T-helper 9 cell (primary cell): Measurements from ENCODE around the gene GNG7.
"Not testable (repeated sequence)": the region's sequence is repeated elsewhere in the genome, so short reads cannot be mapped to it uniquely, and the experiment has no call there.

Source experiments
- DNase-seq: peaks from one replicate; pipeline ENCODE4 v3.0.0-alpha.2; 2020

The GNG7 gene

DNA sequence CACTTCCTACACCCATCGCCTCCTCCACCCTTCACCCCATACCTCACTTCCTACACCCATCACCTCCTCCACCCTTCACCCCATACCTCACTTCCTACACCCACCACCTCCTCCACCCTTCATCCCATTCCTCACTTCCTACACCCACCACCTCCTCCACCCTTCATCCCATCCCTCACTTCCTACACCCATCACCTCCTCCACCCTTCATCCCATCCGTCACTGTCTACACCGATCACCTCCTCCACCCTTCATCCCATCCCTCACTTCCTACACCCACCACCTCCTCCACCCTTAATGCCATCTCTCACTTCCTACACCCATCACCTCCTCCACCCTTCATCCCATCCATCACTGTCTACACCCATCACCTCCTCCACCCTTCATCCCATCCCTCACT is 10.7 kb upstream of the GNG7 start:
- DNase-seq, result not testable (repeated sequence)

DNA sequence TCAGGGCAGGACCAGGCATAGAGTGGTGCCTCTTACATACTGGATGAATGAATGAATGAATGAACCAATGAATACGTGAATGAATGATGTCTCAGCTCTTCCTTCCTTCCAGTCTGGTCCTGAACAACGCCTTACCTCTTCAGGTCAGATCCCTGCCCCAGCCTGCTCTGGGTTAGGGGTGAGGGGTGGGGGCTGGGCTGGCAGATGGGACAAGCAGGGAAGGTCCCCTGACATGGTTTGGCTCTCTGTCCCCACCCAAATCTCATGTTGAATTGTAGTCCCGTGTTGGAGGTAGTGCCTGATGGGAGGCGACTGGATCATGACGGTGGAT is 9.3 kb upstream of the GNG7 start:
- DNase-seq, result no peak

DNA sequence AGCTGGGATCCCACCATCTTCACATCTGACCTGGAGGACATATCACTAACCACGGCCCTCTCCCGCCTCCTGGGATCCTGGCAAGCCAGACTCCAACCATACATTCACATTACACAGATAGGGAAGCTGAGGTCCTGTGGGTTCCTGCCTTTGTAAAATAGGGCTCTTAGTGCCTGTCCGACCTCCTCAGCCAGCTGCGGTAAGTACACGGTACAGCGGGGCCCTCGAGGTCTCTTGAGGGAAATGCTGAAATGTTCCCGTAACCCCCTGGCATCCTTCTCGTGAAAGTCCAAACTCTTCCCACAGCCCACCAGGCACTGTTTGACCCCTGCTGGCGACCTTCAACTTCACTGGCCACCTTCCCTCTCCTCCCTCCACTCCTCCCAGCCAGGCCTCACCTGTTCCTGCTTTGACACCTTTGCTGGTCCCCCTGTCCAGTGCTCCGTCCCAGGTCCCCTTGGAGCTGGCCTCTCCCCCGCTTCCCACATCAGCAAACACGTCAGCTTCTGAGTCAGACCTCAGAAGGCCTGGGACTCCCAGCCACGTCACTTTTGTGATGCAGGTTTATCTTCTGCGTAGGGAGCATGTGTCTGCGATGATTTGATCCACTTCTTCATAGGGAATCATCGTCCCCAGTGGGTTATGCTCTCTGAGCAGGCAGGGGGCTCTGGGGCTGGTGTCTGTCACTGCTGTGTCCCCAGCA is 8.8 kb upstream of the GNG7 start:
- no peak for DNase-seq

DNA sequence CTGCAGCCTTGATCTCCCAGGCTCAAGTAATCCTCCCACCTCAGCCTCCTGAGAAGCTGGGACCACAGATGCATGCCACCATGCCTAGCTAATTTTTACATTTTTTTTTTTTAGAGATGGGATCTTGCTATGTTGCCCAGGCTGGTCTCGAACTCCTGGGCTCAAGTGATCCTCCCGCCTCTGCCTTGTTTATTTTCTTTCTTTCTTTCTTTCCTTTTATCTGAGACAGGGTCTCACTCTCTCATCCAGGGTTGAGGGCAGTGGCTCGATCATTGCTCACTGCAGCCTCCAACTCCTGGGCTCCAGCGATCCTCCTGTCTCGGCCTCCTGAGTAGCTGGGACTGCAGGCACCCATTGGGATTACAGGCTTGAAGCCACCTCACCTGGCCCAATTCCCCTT is 3.8 kb upstream of the GNG7 start:
- no peak for DNase-seq

DNA sequence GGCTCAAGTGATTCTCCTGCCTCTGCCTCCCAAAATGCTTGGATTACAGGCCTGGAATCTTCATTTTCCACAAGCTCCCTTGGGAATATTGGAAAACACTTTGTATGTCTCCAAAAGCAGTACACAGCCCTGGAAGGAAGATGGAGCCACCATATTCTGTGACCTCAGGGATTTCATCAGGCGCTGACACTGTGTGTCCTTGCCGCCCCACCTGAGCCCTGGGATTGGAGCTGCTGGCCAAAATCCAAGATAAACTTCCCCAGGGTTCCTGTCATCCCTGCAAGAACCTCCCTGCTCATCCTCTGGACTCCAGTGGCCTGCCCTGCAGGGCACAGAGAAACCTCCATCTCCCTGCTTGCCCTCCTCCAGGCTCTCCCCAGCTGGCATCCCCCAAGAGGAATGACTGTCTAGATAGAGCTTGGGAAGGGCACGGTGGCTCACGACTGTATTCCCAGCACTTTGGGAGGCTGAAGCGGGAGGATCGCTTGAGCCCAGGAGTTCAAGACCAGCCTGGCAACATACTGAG is 1.3 kb upstream of the GNG7 start:
- no peak for DNase-seq

DNA sequence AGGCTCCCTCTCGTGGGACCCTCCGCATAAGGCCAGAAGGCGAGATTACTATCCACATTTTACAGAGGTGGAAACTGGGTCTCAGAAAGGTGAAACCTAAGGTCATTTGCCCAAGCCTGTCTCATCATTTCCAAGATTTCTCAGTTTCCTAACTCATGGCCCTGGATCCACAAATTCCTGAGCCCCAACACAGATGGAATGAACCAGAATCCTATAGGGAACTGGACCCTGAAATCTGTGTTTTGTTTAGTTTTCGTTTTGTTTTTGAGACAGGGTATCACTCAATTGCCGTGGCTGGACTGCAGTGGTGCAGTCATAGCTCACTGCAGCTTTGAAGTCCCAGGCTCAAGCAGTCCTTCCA is 563 bp upstream of the GNG7 start:
- no peak for DNase-seq

DNA sequence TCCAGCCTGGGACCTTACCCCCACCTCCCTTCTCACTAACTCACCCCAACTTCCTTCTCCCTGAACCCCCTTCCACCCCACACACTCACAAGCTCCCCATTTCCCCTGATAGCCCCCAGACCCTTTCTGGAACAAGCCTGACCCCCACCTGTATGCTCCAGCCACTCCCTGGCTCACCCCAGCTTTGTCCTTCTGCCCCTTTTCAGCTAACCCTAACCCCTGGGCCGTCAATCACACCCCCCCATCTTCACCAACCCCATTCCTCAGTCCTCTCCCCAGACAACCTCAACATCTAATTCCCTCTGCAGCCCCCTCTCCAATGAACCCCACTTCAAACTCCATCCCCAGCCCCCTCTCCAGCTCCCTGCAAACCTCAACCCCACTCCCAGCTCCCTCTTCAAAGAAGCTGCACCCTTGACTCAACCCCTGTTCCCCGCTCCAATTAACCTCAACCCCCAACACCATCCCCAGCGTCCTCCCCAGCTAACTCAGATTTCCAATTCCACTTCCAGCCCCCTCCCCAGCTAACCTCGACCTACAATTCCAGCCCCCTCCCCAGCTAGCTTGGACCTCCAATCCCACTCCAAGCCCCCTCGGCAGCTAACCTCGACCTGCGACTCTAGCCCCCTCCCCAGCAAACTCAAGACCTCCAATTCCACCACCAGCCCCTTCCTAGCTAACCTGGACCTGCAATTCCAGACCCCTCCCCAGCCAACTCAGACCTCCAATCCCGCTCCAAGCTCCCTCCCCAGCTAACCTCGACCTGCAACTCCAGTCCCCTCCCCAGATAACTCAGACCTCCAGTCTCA is 929 bp downstream of the GNG7 start:
- no peak for DNase-seq

DNA sequence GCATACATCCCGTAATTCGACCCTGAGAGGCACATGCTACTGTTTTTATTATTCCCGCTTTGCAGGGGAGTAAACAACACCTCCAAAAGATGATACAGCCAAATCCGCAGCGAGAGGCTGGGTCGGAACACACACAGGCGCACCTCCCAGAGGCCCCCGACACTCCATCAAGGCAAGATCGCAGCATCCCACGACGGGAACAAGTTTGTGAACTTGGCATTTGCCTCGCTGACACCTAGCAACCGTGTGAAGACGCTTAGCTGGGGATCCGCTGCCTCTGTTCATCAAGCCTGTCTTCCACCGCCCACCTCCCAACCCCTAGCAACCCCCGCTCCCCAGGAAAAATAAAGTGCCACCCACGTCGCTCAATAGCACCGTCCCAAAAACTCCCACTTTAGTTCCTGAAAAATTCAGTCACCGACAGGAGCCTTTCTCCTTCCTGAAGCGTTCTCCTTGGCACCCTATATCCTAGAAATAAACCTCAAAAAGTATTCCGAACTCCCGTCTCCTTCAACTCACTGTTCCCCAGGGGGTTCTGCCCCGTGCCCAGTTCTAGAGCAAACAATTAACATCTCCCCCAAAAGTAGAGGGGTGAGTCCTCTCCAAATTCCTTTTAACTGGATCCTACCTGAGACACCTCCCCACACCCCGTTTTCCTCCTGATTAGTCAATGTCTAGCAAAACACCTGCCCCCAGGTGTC is 1.7 kb downstream of the GNG7 start:
- no peak for DNase-seq

DNA sequence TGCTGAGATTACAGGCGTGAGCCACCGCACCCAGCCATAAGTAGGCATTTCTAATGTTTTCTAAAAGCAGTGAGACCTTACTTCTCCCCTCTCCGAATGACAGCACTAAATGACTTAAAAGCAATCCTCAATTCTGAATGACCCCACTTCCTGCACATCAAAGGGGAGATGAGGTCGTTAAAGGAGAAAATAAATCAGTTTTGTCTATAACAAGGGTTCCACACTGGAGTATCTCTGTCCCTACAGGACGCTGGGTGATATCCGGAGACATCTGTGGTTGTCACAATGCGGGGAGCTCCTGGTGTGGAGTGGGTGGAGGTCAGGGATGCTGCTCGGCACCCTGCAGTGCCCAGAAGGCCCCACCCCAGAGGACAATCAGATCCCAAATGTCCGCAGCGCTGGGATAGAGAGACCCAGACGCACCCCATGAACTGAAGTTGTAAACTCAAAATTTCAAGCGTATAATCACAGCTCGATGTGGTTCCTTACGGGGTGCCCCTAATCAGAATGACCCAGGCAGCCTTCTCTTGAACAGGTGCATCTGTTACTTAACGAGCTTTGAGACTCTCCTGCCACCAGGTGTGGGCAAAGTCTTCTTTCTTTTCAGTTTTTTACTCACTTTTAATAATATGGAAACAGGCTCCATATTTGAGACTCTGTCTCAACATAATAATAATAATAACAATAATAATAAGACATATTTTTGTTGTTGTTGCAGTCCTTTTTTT is 2.9 kb downstream of the GNG7 start:
- DNase-seq, result no peak

DNA sequence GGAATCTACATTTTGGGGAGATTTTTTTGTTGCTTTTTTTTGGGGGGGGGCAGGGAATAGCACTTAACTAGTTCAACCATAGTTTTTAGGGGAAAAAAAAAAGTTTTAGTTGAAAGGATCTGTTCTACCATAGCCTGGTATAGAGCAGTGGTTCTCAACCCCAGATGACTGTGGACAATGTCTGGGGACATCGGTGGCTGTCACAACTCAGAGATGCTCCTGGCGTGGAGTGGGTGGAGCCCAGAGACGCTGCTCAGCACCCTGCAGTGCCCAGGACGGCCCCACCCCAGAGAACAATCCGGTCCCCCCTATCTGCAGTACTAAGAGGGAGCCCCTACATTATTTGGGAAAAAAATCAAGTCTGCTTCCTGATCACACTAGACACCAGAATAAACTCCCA is 8.3 kb downstream of the GNG7 start:
- no peak for DNase-seq

DNA sequence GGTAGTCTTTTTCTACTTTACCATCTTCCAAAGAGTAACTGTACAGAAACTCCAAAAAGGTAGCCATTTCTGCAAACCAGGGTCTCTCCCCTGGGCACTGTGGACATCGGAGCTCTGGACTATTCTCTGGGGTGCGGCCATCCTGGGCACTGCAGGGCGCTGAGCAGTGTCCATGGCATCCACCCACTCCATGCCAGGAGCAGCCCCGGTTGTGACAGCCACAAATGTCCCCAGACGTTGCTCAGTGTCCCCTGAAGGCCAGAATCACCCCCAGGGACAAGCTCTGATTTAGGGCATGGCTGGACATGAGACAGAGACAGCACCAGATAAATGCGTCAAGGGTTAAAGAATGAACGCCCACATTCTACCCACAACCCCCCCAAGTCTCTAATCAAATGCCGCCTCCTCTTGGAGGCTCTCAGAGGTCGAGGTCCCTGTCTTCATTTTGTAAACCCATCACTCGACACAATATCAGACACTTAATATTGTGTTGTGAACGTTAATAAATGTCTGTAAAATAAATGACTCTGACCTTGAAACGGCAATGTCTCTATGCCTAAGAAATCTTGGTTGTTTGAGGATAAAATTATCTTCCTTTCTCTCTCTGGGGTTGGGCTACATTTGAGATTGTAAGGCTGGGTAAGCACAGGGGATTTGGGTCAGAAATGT is 8.9 kb downstream of the GNG7 start:
- no peak for DNase-seq

DNA sequence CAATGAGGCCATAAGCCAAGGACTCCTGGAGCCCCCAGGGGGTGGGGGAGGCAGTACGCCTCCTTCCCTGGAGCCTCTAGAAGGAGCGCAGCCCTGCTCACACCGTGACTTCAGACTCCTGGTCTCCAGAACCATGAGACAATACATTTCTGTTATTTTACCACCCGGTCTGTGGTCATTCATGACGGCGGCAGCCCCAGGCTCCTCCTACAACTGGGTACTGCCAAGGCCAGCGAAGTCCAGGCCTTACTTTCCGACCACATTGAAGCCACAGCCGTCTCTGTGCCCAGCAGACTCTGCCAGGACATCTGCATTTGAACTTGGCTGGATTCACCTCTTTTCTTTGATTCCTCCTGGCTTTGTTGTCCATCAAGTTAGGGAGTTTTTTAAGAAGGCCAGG is 10.5 kb downstream of the GNG7 start:
- no peak for DNase-seq

DNA sequence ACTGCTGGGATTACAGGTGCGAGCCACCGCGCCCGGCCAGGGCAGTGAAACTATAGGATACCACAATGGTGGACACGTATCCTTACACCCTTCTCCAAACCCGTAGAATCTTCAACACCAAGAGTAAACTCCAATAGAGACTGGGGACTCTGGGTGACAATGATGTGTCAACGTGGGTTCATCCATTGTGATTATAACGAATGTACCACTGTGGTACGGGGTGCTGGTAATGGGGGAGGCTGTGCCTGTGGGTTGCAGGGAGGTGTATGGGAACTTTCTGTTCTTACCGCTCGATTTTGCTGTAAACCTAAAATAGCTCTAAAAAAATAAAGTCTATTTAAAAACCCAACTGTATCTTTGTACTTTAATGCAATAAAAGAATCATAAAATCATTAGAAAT is 11.6 kb downstream of the GNG7 start:
- no peak for DNase-seq

DNA sequence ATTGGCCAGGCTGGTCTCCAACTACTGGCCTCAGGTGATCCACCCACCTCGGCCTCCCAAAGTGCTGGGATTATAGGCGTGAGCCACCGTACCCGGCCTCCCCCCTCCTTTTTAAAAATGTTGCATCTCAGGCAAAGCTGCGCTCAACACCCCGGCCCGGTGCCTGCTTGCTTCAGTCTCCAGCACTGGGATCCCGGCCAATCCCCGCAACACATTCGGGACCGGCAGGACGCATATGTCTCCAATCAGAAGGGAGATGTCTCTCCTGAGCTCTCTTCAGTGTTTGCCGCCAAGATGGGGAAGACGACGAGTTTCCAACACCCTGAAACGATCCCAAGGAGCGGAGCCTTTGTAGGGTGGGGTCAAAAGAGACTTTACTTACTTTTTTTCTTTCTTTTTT is 16.1 kb downstream of the GNG7 start:
- no peak for DNase-seq

DNA sequence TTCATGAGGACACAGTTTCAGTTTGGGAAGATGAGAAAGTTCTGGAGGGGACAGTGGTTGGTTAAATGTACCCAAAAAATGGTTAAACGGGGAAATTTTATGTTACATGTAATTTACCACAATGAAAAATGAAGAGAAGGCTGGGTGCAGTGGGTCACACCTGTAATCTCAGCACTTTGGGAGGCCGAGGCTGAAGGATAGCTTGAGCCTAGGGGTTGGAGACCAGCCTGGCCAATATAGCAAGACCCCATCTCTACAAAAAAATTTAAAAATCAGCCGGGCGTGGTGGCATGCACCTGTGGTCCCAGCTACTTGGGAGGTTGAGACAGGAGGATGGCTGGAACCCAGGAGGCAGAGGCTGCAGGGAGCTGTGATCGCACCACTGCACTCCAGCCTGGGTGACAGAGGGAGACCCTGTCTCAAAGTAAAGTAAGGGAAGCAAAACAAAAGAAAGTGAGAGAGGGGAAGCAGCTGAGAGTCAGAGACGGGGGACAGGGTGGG is 17.2 kb downstream of the GNG7 start:
- DNase-seq, result no peak

DNA sequence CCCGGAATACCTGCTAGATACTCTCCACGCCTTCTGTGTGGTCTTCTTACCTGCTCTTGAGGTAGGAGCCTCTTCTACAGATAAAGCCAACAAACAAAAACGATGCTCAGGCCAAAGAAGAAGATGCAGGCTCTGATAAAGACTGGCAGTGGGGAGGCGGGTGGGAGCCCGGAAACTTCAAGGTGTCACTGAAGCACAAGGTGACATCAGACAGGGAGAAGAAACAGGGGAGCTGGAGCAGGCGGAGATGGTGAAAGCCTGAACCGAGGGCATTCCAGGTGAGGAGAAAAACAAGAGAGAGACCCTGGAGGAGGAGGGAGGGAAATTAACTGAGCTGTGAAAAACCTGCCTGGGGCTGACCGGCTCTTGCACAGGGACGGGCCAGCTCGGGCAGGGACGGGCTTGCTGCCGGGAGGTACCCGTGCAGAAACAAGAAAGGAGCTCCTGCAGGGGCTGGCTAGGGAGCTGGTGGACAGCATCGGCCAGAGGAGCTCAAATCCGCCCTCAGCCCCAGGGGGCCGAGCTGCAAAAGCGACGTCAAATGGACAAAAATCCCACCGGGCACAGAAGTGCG is 19.0 kb downstream of the GNG7 start:
- DNase-seq, result no peak

DNA sequence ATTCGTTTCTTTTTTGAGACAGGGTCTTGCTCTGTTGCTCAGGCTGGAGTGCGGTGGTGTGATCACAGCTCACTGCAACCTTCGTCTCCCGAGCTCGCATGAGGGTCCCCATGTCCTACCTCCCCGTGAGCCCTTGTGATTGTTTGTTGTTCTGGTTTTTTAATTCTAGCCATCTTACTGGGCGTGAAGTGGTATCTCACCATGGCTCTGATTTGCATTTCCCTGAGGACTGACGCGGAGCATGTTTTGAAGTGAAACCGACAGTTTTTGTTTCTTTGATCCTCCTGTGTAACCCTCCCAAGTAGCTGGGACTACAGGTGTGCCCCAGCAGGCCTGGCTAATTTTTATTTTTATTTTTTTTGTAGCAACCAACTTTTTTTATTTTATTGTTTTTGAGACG is 21.7 kb downstream of the GNG7 start:
- no peak for DNase-seq

DNA sequence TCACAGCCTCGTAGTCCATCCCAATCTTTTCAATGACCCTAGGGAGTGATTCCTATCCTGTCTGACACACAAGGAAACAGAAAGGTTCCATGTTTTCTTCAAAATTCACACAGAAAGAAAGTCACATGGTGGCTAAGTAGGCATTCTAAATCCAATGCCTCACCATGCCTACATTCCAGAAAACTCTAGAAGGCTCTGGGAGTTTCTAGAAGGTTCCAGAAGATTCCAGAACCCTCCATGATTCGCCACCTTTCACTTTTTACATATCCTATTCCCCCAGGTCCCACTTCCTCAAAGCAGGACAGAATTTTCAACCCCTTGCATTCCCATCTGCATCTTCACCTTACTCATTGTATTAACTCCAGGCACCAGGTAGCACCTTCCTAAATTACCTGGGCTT is 23.1 kb downstream of the GNG7 start:
- DNase-seq, result no peak

DNA sequence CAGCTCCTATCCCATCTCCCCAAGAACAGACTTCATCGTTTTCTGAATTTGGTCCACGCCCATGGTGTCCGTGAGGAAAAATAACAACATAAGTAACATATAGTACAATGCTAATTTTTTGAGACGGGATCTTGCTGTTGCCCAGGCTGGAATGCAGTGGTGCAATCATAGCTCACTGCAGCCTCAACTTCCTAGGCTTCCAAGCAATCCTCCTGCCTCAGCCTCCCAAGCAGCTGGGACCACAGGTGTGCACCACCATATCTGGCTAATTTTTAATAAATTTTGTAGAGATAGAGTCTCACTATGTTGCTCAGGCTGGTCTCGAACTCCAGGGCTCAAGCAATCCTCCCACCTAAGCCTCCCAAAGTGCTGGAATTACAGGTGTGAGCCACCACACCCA is 23.5 kb downstream of the GNG7 start:
- DNase-seq, result not testable (repeated sequence)

DNA sequence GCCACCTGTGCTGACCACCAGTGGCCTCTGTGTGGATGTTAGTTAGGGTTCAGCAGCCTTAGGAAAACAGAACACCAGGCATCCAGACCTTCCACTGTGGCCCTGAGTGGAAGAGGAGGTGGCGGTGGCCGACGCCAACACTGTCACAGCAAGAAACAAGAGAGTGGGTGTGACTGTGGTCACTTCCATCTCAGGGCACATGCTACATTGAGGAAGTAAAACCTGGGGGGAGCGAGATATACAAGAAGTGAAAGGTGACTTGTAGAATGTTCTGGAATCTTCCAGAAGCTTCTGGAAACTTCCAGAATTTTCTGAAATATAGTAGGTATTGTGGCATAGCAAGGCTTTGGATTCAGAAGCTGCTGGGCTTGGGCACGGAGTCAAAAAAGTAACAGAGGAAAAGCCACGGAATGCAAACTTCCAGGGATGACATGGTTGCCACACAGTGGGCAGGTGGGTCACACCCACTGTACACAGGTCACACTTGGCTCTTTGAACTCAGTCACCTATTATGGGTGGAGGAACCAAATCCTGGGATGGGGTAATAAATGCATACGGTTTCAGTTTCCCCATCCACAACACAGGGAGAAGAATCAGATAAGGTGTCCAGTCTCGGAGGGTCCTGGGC is 24.3 kb downstream of the GNG7 start:
- no peak for DNase-seq

DNA sequence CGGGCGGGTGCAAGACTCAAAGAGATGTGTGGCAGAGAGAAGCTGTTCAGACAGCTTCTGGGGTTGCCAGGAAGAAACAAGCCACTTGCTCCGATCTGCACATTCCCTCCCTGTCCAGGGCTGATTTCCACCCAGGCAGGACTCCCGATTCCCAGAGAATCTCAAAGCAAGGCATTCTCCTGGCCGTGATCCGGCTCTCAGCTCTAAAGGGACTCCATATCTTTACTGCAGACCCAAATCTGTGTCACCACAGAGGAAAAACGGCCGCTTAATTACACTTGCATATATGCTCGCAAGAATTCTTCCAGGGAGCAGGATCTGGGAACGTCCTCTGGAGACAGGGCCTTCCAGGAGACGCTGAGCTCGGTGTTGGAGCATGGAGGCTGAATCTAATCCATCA is 25.7 kb downstream of the GNG7 start:
- DNase-seq, result no peak

DNA sequence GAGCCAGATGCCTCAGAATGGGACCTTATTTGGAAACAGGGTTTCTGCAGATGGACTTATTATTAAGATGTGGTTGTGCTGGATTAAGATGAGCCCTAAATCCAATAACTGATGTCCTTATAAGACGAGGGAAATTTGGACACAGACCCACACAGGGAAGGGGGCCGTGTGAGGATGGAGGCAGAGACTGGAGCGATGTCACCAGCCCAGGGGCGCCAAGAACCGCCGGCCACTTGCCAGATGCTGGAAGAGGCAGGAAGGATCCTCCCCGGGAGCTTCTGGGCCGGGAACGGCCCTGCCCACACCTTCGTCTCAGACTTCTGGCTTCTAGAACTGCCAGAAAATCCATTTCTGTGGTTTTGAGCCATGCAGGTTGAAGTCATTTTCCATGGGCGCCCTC is 26.6 kb downstream of the GNG7 start:
- no peak for DNase-seq
